GM18526 (cell line): Measurements from ENCODE around the gene PTPRH.

Experiments used
- POLR2A ChIP-seq: IDR thresholded peaks from 3 replicates; pipeline ENCODE4 v1.6.1; 2011; ENCODE audit not compliant: insufficient read length; ENCODE audit errors: extremely low read depth

The PTPRH gene

GRCh38 chr19:55216461-55217198 is 7.3 kb upstream of the PTPRH start:
- TF ChIP-seq POLR2A, result no peak

- TF ChIP-seq POLR2A, result no peak
These were observed 4.2 kb upstream of the PTPRH start for GRCh38 chr19:55213547-55213946.

DNA sequence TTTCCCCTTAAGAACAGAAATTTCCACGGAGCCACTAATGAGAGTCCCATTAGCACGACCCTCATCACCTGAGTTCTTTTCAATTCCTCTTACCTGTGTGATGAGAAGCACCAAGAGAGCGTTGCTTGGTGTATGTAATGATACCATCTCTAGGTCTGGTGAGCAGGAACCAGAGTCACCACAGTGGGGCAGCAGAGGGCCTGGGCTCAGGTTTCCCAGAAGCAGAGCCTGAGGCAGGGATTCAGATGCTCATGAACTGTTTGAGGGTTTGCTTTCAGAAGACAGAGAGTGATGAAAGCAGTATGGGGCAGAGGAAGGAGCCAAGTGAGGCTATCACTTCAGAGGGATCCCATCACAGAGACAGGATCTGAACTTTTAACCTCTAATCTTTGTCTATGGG is 3.1 kb upstream of the PTPRH start:
- no peak for TF ChIP-seq POLR2A

DNA sequence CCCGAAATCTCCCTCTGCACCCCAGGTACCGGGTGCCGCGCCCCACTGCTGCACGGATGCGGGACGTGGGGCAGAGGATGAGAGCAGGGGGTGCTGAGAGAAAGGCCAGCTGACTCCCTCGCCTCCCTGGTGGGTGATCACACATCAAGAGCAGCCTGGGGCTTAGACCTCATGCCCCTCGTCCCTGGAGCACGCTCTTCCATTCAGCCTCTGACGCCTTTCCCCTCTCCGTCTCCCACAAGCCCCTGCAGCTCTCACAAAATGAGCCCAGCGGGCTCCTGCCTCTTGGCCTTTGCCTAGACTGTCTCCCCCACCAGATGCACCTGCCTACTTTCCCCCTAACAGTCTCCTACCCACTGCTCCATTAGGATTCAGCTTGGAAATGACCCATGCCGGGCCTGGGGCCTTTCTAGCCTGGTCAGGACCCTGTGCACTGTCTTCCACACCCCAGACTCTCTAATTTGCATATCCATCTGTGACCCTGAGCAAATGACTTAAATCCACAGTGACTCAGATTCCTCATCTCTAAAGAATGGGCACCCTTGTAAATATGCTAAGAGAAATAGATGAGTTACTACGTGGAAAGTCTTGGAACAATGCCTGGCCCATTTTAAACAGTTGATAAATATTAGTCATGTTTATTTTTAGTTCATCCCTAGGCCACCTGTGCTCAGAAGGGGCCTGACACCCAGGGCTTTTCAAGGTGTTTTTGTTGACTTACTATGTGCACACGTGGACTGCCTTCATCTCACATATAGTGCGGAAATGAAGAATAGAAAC is 582 bp upstream of the PTPRH start:
- TF ChIP-seq POLR2A, result no peak

DNA sequence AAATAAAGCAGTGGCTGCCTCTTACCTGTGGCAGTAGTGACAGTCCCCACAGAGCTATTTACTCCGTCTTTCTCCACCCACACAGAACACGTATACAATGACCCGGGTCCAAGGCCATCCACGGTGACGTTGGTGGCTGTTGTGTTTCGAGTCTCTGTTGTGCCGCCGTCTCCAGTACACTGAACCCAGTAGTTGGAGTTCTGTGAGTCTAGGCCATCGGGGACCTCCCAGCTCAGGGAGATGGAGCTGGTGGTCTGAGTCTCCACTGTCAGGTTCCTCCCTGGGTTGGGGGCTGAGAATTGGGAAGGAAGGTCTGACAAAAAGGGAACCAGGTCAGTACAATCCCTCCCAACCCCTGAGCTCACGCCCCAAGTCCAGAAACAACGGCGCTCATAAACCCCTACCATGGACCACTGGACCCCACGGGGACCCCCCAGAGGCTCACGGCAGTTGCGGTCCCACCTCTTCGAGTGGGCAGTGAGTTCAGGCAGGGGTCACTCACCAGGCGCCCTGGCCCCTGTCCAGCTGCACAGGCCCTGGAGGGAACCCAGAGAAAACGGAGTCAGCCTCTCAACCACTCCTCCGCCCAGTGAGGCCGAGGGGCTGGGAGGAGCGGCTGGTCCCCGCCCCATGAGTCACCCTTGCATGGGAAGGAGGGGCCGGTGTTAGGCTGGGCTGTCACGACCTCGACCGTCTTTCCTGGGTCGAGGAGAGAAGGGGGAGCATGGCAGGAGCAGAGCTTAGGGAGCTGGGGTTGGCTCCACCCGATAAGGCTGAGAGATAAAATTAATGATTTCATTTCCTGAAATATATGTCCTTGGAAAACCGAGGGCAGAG is 2.4 kb downstream of the PTPRH start:
- TF ChIP-seq POLR2A, result no peak

GRCh38 chr19:55199620-55200204 is 9.6 kb downstream of the PTPRH start:
- no peak for TF ChIP-seq POLR2A

- TF ChIP-seq POLR2A, result no peak
These were observed 10.7 kb downstream of the PTPRH start for GRCh38 chr19:55198651-55199050.

DNA sequence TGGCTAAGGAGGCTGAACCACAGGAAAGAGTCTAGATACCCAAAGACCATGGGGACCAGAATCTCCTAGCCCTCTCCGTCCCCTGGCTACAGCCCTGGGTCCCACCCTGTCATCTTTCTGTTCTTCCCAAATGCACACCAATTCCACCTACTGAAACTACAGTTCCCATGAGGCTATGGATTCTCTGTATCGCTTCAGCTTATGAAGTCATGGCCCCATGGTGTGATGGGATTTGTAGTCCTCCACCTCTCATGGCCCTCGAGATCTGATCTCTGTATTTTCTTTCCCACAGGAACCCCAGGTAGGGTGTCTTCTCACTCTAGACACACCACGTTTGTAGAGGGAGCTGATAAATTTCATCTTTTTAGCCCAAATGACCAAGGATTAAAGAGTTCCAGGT is 11.8 kb downstream of the PTPRH start:
- TF ChIP-seq POLR2A, result no peak

GRCh38 chr19:55196803-55197202 is 12.5 kb downstream of the PTPRH start:
- TF ChIP-seq POLR2A, result no peak

- TF ChIP-seq POLR2A, result no peak
These were observed 15.8 kb downstream of the PTPRH start for GRCh38 chr19:55193481-55193880.

DNA sequence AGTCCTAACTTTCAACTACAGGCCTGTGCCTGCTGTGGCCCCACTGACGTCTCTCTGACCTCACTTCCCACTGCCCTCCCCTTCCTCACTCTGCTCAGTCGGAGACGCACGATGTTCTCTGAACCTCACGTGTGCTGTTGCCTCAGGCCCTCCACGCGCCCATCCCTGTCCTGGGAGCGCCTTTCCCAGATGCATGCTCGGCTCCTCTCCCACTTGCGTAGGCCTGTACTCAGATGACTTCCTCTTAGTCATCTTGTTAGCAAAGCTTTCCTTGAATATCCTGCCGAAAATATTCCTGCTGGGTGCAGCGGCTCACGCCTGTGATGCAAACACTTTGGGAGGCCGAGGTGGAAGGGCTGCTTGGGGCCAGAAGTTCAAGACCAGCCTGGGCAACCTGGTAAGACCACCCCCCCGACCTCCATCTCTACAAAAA is 19.9 kb downstream of the PTPRH start:
- TF ChIP-seq POLR2A, result no peak

GRCh38 chr19:55188625-55189024 is 20.7 kb downstream of the PTPRH start:
- no peak for TF ChIP-seq POLR2A

DNA sequence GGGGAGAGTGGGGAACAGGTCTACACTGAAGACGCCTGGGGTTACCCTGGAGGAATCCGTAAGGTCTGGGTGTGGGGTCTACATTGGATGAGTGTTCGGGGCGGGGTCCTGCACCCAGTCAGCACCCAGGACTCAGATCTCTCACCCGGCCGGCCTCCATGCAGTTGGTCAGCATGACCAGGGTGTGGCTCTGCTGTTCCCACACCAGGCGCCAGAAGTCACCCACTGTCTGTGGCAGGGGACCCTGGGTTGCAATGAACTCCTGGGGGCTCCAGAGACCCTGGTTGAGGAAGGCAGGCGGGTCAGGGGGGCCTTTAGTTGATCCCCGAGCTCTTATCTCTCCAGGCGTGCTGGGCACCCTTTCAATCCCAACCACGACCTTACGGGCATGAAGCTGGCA is 23.2 kb downstream of the PTPRH start:
- TF ChIP-seq POLR2A, result no peak

DNA sequence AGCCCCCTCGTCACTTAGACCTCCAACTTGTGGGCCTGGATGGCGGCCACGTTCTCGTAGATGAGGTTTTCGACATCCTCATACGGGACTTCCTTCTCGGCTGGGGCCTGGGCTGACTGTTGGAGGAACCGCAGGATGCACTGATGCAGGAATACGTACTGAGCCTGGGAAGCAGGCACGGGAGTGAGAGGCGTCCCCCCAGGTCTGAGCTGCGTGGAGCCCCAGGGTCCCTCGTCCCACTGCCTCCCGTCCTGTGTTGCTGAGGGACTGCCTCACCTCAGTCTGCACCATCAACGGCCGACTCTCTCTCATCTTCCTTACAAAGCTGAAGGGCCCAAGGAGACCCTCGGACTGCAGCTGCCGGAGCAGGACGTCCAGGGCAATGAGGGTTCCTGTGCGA is 27.6 kb downstream of the PTPRH start:
- TF ChIP-seq POLR2A, result no peak
